ENCODE measurements around the gene DNMBP.

DNMBP gene

DNA sequence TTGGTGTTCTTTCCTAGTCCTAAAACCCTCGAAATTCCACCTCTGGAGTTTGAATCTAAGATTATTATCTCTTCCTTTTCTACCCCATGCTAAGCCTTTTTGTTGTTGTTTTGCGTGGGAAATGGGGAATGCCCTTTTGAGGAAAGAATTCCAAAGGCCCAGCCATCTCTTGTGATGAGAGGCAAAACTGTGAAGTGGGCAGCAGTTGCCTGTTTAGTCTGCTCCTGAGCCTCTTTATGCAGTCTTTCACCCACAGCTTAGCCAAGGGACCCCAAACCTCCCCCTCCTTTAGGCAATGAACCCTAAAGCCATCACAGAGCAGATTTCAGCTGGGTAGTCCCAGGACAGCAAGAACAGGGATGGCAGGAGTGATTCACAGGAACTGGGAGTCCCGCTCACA, 95.5 kb downstream of the DNMBP start:
- ChIA-PET POLR2A (no interaction called here), CTCF (no interaction called here)
- 100% methylated on average over 1 of the region's 3 CpGs for WGBS (ENCODE audit: insufficient coverage)
- Histone ChIP-seq H3K27me3 (replicated peaks in 2 of 5; ENCODE audit: control insufficient read depth in 4 of 5, insufficient read depth in 5 of 5, low read length in 4 of 5) (no peaks in the 10 kb centered on the region), H3K4me3 (ENCODE audit: control insufficient read depth in 1 of 7, extremely low read depth in 1 of 7, insufficient read depth in 4 of 7, low read depth in 2 of 7, low read length in 6 of 7) (no peak overlapping the region), H3K9me3 (ENCODE audit: control extremely low read depth in 1 of 5, control insufficient read depth in 4 of 5, insufficient read depth in 2 of 5, low read depth in 1 of 5, low read length in 4 of 5) (no peaks in the 10 kb centered on the region), H3K36me3 (ENCODE audit: control insufficient read depth in 4 of 4, insufficient read depth in 4 of 4, low read length in 3 of 4) (no peaks in the 10 kb centered on the region), H3K4me1 (ENCODE audit: control extremely low read depth in 1 of 4, control insufficient read depth in 4 of 4, insufficient read depth in 4 of 4, low read length in 3 of 4) (peaks cover 0 to 1% (median 0%) of the 10 kb centered on the region in 4 experiments), H3K27ac (ENCODE audit: insufficient read depth in 1 of 2, low read depth in 1 of 2, low read length in 2 of 2, poor library complexity in 1 of 2, severe bottlenecking in 2 of 2) (no peak overlapping the region)
- no peak for DNase-seq

DNA sequence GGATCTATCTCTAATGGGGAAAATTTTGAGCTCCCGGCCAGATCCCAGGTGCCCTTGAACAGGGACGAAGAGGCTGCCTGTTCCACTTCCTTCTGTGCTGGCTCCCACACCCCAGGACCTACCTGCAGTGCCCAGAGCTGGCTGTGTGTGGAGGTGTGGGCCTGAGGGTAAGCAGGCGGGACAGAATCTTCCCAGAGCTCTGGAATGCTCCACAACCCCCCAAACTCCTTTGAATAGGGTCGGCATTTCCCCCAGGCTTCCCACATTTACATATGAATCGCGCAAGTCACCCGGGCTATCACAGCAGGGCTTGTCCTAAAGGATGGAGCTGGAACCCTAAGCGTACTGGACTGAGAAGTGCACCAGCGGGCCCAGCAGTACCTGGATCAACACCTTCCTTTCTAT, 95.9 kb downstream of the DNMBP start:
- no peaks in the 10 kb centered on the region for H3K9me3 ChIP-seq (ENCODE audit: control extremely low read depth in 1 of 5, control insufficient read depth in 4 of 5, insufficient read depth in 2 of 5, low read depth in 1 of 5, low read length in 4 of 5)
- no peak for DNase-seq
- H3K27me3 ChIP-seq (replicated peaks in 2 of 5; ENCODE audit: control insufficient read depth in 4 of 5, insufficient read depth in 5 of 5, low read length in 4 of 5): no peaks in the 10 kb centered on the region
- no peak overlapping the region for H3K4me3 ChIP-seq (ENCODE audit: control insufficient read depth in 1 of 7, extremely low read depth in 1 of 7, insufficient read depth in 4 of 7, low read depth in 2 of 7, low read length in 6 of 7)
- POLR2A ChIA-PET: no interaction called here
- CTCF ChIA-PET: interaction anchor here (0.7 kb wide), 1 partner anchor 53 kb away, joined by 3 read pairs; no protein-coding TSS in a partner anchor
- H3K4me1 ChIP-seq (ENCODE audit: control extremely low read depth in 1 of 4, control insufficient read depth in 4 of 4, insufficient read depth in 4 of 4, low read length in 3 of 4): peaks cover 0 to 1% (median 0%) of the 10 kb centered on the region in 4 experiments
- 98% methylated on average over 6 of the region's 9 CpGs for WGBS (ENCODE audit: insufficient coverage)
- H3K27ac ChIP-seq (ENCODE audit: insufficient read depth in 1 of 2, low read depth in 1 of 2, low read length in 2 of 2, poor library complexity in 1 of 2, severe bottlenecking in 2 of 2): no peak overlapping the region
- peaks cover 0 to 1% (median 0%) of the 10 kb centered on the region in 4 experiments for H3K36me3 ChIP-seq (ENCODE audit: control insufficient read depth in 4 of 4, insufficient read depth in 4 of 4, low read length in 3 of 4)

DNA sequence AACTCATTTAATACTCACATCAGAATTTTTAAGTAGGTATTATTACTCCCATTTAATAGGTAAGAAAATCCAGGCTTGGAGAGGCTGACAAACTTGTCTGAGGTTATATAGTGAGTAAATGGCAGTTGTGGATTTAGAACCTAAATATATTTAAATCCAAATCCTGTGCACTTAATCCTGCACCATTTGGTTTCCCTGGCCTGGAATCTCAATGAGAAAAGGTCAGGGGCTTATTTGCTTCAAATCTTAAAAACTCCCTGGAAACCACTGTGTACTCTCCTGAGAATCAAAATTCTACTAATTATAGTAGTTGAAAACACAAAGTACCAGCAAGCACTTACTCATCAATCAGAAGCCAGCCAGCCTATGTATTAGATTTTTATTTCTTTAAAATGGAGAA, 97.7 kb downstream of the DNMBP start:
- no peak overlapping the region for H3K4me3 ChIP-seq (ENCODE audit: control insufficient read depth in 1 of 7, extremely low read depth in 1 of 7, insufficient read depth in 4 of 7, low read depth in 2 of 7, low read length in 6 of 7)
- no peaks in the 10 kb centered on the region for H3K9me3 ChIP-seq (ENCODE audit: control extremely low read depth in 1 of 5, control insufficient read depth in 4 of 5, insufficient read depth in 2 of 5, low read depth in 1 of 5, low read length in 4 of 5)
- no peak for DNase-seq
- ChIA-PET CTCF (no interaction called here), POLR2A (no interaction called here)
- no peaks in the 10 kb centered on the region for H3K27me3 ChIP-seq (replicated peaks in 2 of 5; ENCODE audit: control insufficient read depth in 4 of 5, insufficient read depth in 5 of 5, low read length in 4 of 5)
- peaks cover 2 to 13% (median 9%) of the 10 kb centered on the region in 4 experiments for H3K36me3 ChIP-seq (ENCODE audit: control insufficient read depth in 4 of 4, insufficient read depth in 4 of 4, low read length in 3 of 4)
- H3K4me1 ChIP-seq (ENCODE audit: control extremely low read depth in 1 of 4, control insufficient read depth in 4 of 4, insufficient read depth in 4 of 4, low read length in 3 of 4): no peaks in the 10 kb centered on the region
- H3K27ac ChIP-seq (ENCODE audit: insufficient read depth in 1 of 2, low read depth in 1 of 2, low read length in 2 of 2, poor library complexity in 1 of 2, severe bottlenecking in 2 of 2): no peak overlapping the region

DNA sequence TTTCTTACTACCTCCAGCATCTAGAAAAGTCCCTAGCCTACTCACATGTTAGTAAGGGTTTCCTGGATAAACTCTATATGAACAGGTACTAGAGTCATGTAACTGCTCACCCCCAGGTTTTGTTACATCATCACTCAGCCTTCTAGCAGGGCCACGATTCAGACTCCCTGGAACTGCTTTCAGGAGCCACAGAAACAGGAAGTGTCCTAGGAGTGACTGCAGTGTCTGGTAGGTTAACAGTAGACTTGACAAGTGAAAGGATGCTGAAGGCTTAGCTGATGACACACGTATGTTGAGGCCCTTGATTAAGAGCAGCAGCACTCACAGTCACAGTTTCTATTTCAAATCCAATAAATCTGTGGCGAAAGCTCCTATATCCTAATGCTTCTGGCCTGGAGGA, 101.2 kb downstream of the DNMBP start:
- no peak overlapping the region for H3K4me3 ChIP-seq (ENCODE audit: control insufficient read depth in 1 of 7, extremely low read depth in 1 of 7, insufficient read depth in 4 of 7, low read depth in 2 of 7, low read length in 6 of 7)
- H3K27ac ChIP-seq (ENCODE audit: insufficient read depth in 1 of 2, low read depth in 1 of 2, low read length in 2 of 2, poor library complexity in 1 of 2, severe bottlenecking in 2 of 2): no peak overlapping the region
- peaks cover 2 to 24% (median 18%) of the 10 kb centered on the region in 4 experiments for H3K36me3 ChIP-seq (ENCODE audit: control insufficient read depth in 4 of 4, insufficient read depth in 4 of 4, low read length in 3 of 4)
- POLR2A ChIA-PET: no interaction called here
- H3K9me3 ChIP-seq (ENCODE audit: control extremely low read depth in 1 of 5, control insufficient read depth in 4 of 5, insufficient read depth in 2 of 5, low read depth in 1 of 5, low read length in 4 of 5): no peaks in the 10 kb centered on the region
- DNase-seq: no peak
- CTCF ChIA-PET: interaction anchor here (1.2 to 1.3 kb wide), 2 partner anchors 20 to 22 kb away, joined by 3 to 4 read pairs; no protein-coding TSS in a partner anchor
- 89% methylated on average over 1 of the region's 3 CpGs for WGBS (ENCODE audit: insufficient coverage)
- H3K27me3 ChIP-seq (replicated peaks in 2 of 5; ENCODE audit: control insufficient read depth in 4 of 5, insufficient read depth in 5 of 5, low read length in 4 of 5): no peaks in the 10 kb centered on the region
- no peaks in the 10 kb centered on the region for H3K4me1 ChIP-seq (ENCODE audit: control extremely low read depth in 1 of 4, control insufficient read depth in 4 of 4, insufficient read depth in 4 of 4, low read length in 3 of 4)

DNA sequence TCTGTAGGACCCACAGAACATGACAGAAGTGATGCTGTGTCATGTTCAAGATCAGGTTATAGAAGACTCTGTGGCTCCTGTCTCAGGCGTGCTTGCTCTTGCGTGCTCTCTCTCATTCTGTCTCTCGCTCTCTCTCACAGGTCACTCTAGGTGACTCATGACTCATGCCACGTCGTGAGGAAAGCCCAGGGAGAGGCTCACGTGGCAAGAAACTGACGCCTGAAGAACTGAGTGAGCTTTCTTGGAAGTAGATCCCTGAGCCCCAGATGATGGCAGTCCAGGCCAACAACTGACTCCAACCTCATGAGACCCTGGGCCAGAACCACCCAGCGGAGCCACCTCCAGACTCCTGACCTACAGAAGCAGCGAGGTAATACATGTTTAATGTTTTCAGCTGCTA, 103.3 kb downstream of the DNMBP start:
- POLR2A ChIA-PET: no interaction called here
- Histone ChIP-seq H3K4me3 (ENCODE audit: control insufficient read depth in 1 of 7, extremely low read depth in 1 of 7, insufficient read depth in 4 of 7, low read depth in 2 of 7, low read length in 6 of 7) (no peak overlapping the region), H3K36me3 (ENCODE audit: control insufficient read depth in 4 of 4, insufficient read depth in 4 of 4, low read length in 3 of 4) (peaks cover 2 to 24% (median 18%) of the 10 kb centered on the region in 4 experiments), H3K4me1 (ENCODE audit: control extremely low read depth in 1 of 4, control insufficient read depth in 4 of 4, insufficient read depth in 4 of 4, low read length in 3 of 4) (no peaks in the 10 kb centered on the region), H3K27ac (ENCODE audit: insufficient read depth in 1 of 2, low read depth in 1 of 2, low read length in 2 of 2, poor library complexity in 1 of 2, severe bottlenecking in 2 of 2) (no peak overlapping the region), H3K27me3 (replicated peaks in 2 of 5; ENCODE audit: control insufficient read depth in 4 of 5, insufficient read depth in 5 of 5, low read length in 4 of 5) (no peaks in the 10 kb centered on the region), H3K9me3 (ENCODE audit: control extremely low read depth in 1 of 5, control insufficient read depth in 4 of 5, insufficient read depth in 2 of 5, low read depth in 1 of 5, low read length in 4 of 5) (no peaks in the 10 kb centered on the region)
- WGBS (ENCODE audit: insufficient coverage): 85% methylated on average over 4 of the region's 9 CpGs
- no peak for DNase-seq
- CTCF ChIA-PET: no interaction called here

DNA sequence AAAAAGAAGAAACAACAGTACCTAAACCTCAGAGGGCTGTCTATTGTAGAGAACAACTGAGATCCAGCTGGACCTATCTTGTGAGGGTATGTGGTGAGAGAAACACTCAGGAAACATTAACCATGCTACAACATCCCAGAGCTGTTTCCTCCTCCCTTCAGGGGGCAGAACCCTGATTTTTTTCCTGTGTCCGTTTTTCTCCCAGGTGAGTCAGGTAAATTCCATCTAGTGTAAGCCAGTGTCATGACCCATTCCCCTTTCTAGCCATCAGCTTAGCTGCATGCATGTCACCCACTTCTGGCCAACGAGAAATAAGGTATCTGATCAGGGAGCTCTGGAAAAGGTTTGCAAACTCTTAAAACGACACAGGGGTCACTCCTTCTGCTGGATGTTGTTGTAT, 103.8 kb downstream of the DNMBP start:
- no peak overlapping the region for H3K4me3 ChIP-seq (ENCODE audit: control insufficient read depth in 1 of 7, extremely low read depth in 1 of 7, insufficient read depth in 4 of 7, low read depth in 2 of 7, low read length in 6 of 7)
- H3K4me1 ChIP-seq (ENCODE audit: control extremely low read depth in 1 of 4, control insufficient read depth in 4 of 4, insufficient read depth in 4 of 4, low read length in 3 of 4): no peaks in the 10 kb centered on the region
- H3K9me3 ChIP-seq (ENCODE audit: control extremely low read depth in 1 of 5, control insufficient read depth in 4 of 5, insufficient read depth in 2 of 5, low read depth in 1 of 5, low read length in 4 of 5): no peaks in the 10 kb centered on the region
- peaks cover 2 to 24% (median 18%) of the 10 kb centered on the region in 4 experiments for H3K36me3 ChIP-seq (ENCODE audit: control insufficient read depth in 4 of 4, insufficient read depth in 4 of 4, low read length in 3 of 4)
- H3K27me3 ChIP-seq (replicated peaks in 2 of 5; ENCODE audit: control insufficient read depth in 4 of 5, insufficient read depth in 5 of 5, low read length in 4 of 5): no peaks in the 10 kb centered on the region
- ChIA-PET POLR2A (no interaction called here), CTCF (no interaction called here)
- DNase-seq: no peak
- no peak overlapping the region for H3K27ac ChIP-seq (ENCODE audit: insufficient read depth in 1 of 2, low read depth in 1 of 2, low read length in 2 of 2, poor library complexity in 1 of 2, severe bottlenecking in 2 of 2)
- whole genome bisulfite sequencing (ENCODE audit: insufficient coverage): 100% methylated on average over 2 of the region's 3 CpGs

DNA sequence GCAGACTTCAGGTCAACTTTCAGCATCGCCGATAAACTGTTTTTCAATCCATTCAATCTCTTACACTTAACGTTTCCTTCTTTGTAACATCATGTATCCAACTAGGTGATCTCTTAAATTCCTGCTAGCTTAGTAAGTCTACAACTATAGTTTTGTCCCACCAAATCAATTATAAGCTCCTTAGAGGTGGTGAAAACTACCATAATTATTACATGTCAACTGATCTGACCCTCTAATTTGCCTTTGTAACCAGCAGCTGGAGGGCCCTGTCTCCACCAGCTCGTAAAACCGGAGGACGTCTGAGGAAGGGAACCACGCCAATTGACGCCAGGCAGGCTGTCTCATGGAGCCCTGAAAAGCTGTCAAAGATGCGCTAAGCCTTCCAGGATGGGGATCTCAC, 113.9 kb downstream of the DNMBP start:
- H3K27me3 ChIP-seq (replicated peaks in 2 of 5; ENCODE audit: control insufficient read depth in 4 of 5, insufficient read depth in 5 of 5, low read length in 4 of 5): no peaks in the 10 kb centered on the region
- ChIA-PET CTCF (interaction anchor here (0.6 to 1.5 kb wide), 2 partner anchors 50 to 79 kb away, joined by 3 to 4 read pairs; no protein-coding TSS in a partner anchor), POLR2A (no interaction called here)
- peaks cover 16 to 38% (median 19%) of the 10 kb centered on the region in 4 experiments for H3K36me3 ChIP-seq (ENCODE audit: control insufficient read depth in 4 of 4, insufficient read depth in 4 of 4, low read length in 3 of 4)
- no peaks in the 10 kb centered on the region for H3K4me1 ChIP-seq (ENCODE audit: control extremely low read depth in 1 of 4, control insufficient read depth in 4 of 4, insufficient read depth in 4 of 4, low read length in 3 of 4)
- 99% methylated on average over 7 of the region's 9 CpGs for WGBS (ENCODE audit: insufficient coverage)
- DNase-seq: no peak
- no peaks in the 10 kb centered on the region for H3K9me3 ChIP-seq (ENCODE audit: control extremely low read depth in 1 of 5, control insufficient read depth in 4 of 5, insufficient read depth in 2 of 5, low read depth in 1 of 5, low read length in 4 of 5)
- no peak overlapping the region for H3K4me3 ChIP-seq (ENCODE audit: control insufficient read depth in 1 of 7, extremely low read depth in 1 of 7, insufficient read depth in 4 of 7, low read depth in 2 of 7, low read length in 6 of 7)
- no peak overlapping the region for H3K27ac ChIP-seq (ENCODE audit: insufficient read depth in 1 of 2, low read depth in 1 of 2, low read length in 2 of 2, poor library complexity in 1 of 2, severe bottlenecking in 2 of 2)

Data from common myeloid progenitor, CD34-positive (primary cell).